ENCODE data around the gene TELO2.

TELO2 gene

GRCh38 chr16:1501630-1502029 is 8.5 kb downstream of the TELO2 start:
- no peak for ATAC-seq

GRCh38 chr16:1502092-1503004 is 9.2 kb downstream of the TELO2 start:
- no peak for TF ChIP-seq ZNF565 (CRISPR knock-in tag; conservative IDR thresholded peaks at IDR 0.05; ENCODE audit: low read depth)
- TF ChIP-seq OSR1 (CRISPR knock-in tag; IDR thresholded peaks at IDR 0.05): no peak
- TF ChIP-seq ESRRG (CRISPR knock-in tag; IDR thresholded peaks at IDR 0.05): no peak
- no peak for TF ChIP-seq ZFP3 (CRISPR knock-in tag; IDR thresholded peaks at IDR 0.05)
- no peak for TF ChIP-seq ZFP30 (CRISPR knock-in tag; IDR thresholded peaks at IDR 0.05)
- TF ChIP-seq, protein P1, sequence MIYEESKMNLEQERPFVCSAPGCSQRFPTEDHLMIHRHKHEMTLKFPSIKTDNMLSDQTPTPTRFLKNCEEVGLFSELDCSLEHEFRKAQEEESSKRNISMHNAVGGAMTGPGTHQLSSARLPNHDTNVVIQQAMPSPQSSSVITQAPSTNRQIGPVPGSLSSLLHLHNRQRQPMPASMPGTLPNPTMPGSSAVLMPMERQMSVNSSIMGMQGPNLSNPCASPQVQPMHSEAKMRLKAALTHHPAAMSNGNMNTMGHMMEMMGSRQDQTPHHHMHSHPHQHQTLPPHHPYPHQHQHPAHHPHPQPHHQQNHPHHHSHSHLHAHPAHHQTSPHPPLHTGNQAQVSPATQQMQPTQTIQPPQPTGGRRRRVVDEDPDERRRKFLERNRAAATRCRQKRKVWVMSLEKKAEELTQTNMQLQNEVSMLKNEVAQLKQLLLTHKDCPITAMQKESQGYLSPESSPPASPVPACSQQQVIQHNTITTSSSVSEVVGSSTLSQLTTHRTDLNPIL (CRISPR knock-in tag; IDR thresholded peaks at IDR 0.05; ENCODE audit: low read depth): no peak
- no peak for TF ChIP-seq CSRNP3 (CRISPR knock-in tag; IDR thresholded peaks at IDR 0.05)
- TF ChIP-seq ZNF70 (CRISPR knock-in tag; IDR thresholded peaks at IDR 0.05): no peak
- TF ChIP-seq CSDC2 (CRISPR knock-in tag; IDR thresholded peaks at IDR 0.05): no peak
- TF ChIP-seq GLIS3 (CRISPR knock-in tag; IDR thresholded peaks at IDR 0.05): no peak
- TF ChIP-seq, protein P2, sequence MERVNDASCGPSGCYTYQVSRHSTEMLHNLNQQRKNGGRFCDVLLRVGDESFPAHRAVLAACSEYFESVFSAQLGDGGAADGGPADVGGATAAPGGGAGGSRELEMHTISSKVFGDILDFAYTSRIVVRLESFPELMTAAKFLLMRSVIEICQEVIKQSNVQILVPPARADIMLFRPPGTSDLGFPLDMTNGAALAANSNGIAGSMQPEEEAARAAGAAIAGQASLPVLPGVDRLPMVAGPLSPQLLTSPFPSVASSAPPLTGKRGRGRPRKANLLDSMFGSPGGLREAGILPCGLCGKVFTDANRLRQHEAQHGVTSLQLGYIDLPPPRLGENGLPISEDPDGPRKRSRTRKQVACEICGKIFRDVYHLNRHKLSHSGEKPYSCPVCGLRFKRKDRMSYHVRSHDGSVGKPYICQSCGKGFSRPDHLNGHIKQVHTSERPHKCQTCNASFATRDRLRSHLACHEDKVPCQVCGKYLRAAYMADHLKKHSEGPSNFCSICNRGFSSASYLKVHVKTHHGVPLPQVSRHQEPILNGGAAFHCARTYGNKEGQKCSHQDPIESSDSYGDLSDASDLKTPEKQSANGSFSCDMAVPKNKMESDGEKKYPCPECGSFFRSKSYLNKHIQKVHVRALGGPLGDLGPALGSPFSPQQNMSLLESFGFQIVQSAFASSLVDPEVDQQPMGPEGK (CRISPR knock-in tag; IDR thresholded peaks at IDR 0.05; ENCODE audit: borderline replicate concordance): no peak
- no peak for TF ChIP-seq TOX (CRISPR knock-in tag; IDR thresholded peaks at IDR 0.05; ENCODE audit: borderline replicate concordance)
- TF ChIP-seq ZNF8 (CRISPR knock-in tag; IDR thresholded peaks at IDR 0.05): no peak
- TF ChIP-seq RARB (CRISPR knock-in tag; IDR thresholded peaks at IDR 0.05): no peak
- TF ChIP-seq PPARA (CRISPR knock-in tag; IDR thresholded peaks at IDR 0.05; ENCODE audit: borderline replicate concordance): no peak
- TF ChIP-seq, protein P3, sequence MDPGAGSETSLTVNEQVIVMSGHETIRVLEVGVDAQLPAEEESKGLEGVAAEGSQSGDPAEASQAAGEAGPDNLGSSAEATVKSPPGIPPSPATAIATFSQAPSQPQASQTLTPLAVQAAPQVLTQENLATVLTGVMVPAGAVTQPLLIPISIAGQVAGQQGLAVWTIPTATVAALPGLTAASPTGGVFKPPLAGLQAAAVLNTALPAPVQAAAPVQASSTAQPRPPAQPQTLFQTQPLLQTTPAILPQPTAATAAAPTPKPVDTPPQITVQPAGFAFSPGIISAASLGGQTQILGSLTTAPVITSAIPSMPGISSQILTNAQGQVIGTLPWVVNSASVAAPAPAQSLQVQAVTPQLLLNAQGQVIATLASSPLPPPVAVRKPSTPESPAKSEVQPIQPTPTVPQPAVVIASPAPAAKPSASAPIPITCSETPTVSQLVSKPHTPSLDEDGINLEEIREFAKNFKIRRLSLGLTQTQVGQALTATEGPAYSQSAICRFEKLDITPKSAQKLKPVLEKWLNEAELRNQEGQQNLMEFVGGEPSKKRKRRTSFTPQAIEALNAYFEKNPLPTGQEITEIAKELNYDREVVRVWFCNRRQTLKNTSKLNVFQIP (CRISPR knock-in tag; IDR thresholded peaks at IDR 0.05; ENCODE audit: borderline replicate concordance, low read depth): no peak
- no peak for TF ChIP-seq ZC3H10 (CRISPR knock-in tag; IDR thresholded peaks at IDR 0.05)
- TF ChIP-seq TSHZ2 (CRISPR knock-in tag; IDR thresholded peaks at IDR 0.05): no peak
- no peak for ATAC-seq

More at GRCh38 chr16:1501630-1502029, 8.5 kb downstream of the TELO2 start:
- TF ChIP-seq, protein P1 (CRISPR knock-in tag; IDR thresholded peaks at IDR 0.05; ENCODE audit: low read depth): no peak
- no peak for TF ChIP-seq ZFP3 (CRISPR knock-in tag; IDR thresholded peaks at IDR 0.05)
- TF ChIP-seq ZC3H10 (CRISPR knock-in tag; IDR thresholded peaks at IDR 0.05): no peak
